Muscle layer of duodenum (tissue), 2 donors: Measurements from ENCODE around the gene CYP26B1.

Experiments used
- H3K27ac ChIP-seq: one replicate; pipeline ENCODE4 v1.7.0; 2013; ENCODE audit warnings: mild to moderate bottlenecking, low read length
- H3K27me3 ChIP-seq: one replicate; pipeline ENCODE4 v1.7.0; 2013; ENCODE audit warnings: low read depth, mild to moderate bottlenecking, control low read depth, low read length
- H3K36me3 ChIP-seq, 2 donors: one replicate each; pipeline ENCODE4 v1.7.0; 2013; ENCODE audit warnings: low read length in 2 of 2, control low read depth in 1 of 2, mild to moderate bottlenecking in 1 of 2; ENCODE audit not compliant: insufficient read depth in 2 of 2, control insufficient read depth in 1 of 2
- H3K4me1 ChIP-seq, 2 donors: one replicate each; pipeline ENCODE4 v1.7.0; 2013; ENCODE audit warnings: low read length in 2 of 2, mild to moderate bottlenecking in 2 of 2, control low read depth in 1 of 2, moderate library complexity in 1 of 2; ENCODE audit not compliant: insufficient read depth in 2 of 2, control insufficient read depth in 1 of 2
- H3K4me3 ChIP-seq, 2 donors: one replicate each; pipeline ENCODE4 v1.7.0; 2013; ENCODE audit warnings: low read length in 2 of 2, low read depth in 1 of 2, mild to moderate bottlenecking in 1 of 2
- H3K9me3 ChIP-seq, 2 donors: one replicate each; pipeline ENCODE4 v1.7.0; 2013; ENCODE audit warnings: low read length in 2 of 2, control low read depth in 1 of 2, mild to moderate bottlenecking in 1 of 2; ENCODE audit not compliant: control insufficient read depth in 1 of 2
- donor health status: healthy.

CYP26B1 gene

GRCh38 chr2:72147303-72147971 lies at the start of gene CYP26B1:
Gene CYP26B1, minus strand, starts transcription at chr2:72147862. Its CDS starts 28 bp downstream, at chr2:72147834.
- H3K4me1 ChIP-seq = peaks cover 0 to 67% of the 10 kb centered on the region in 2 donors

GRCh38 chr2:72193723-72194122 lies 46.1 kb upstream of the CYP26B1 start:
- no peaks in the 10 kb centered on the region for H3K9me3 ChIP-seq

More at GRCh38 chr2:72147303-72147971, at the start of gene CYP26B1:
- no peaks in the 10 kb centered on the region for H3K36me3 ChIP-seq
- peaks cover 20% of the 10 kb centered on the region for H3K27me3 ChIP-seq
- no peak within 1 kb of the TSS for H3K27ac ChIP-seq
- H3K4me3 ChIP-seq = peak within 1 kb of the TSS; percentile 52 to 75
- H3K9me3 ChIP-seq = no peaks in the 10 kb centered on the region

GRCh38 chr2:72191441-72191840 lies 43.8 kb upstream of the CYP26B1 start:
- Histone ChIP-seq H3K36me3 (peaks cover 0 to 5% of the 10 kb centered on the region in 2 donors), H3K27me3 (no peaks in the 10 kb centered on the region), H3K4me3 (no peak overlapping the region), H3K9me3 (no peaks in the 10 kb centered on the region), H3K27ac (no peak overlapping the region), H3K4me1 (no peaks in the 10 kb centered on the region)

More at GRCh38 chr2:72193723-72194122, 46.1 kb upstream of the CYP26B1 start:
- H3K4me3 ChIP-seq = no peak overlapping the region
- H3K27me3 ChIP-seq = no peaks in the 10 kb centered on the region
- no peaks in the 10 kb centered on the region for H3K36me3 ChIP-seq
- no peaks in the 10 kb centered on the region for H3K4me1 ChIP-seq
- no peak overlapping the region for H3K27ac ChIP-seq

- Histone ChIP-seq H3K27me3 (no peaks in the 10 kb centered on the region), H3K9me3 (no peaks in the 10 kb centered on the region), H3K27ac (no peak overlapping the region)
These were observed 37.5 kb upstream of the CYP26B1 start for GRCh38 chr2:72185206-72185605.

GRCh38 chr2:72183466-72183865 lies 35.8 kb upstream of the CYP26B1 start:
- no peaks in the 10 kb centered on the region for H3K4me1 ChIP-seq
- H3K27me3 ChIP-seq = no peaks in the 10 kb centered on the region
- no peak overlapping the region for H3K27ac ChIP-seq
- H3K36me3 ChIP-seq = peaks cover 4 to 20% of the 10 kb centered on the region in 2 donors
- H3K9me3 ChIP-seq = no peaks in the 10 kb centered on the region
- H3K4me3 ChIP-seq = no peak overlapping the region

More at GRCh38 chr2:72185206-72185605, 37.5 kb upstream of the CYP26B1 start:
- peaks cover 0 to 5% of the 10 kb centered on the region in 2 donors for H3K36me3 ChIP-seq
- no peak overlapping the region for H3K4me3 ChIP-seq
- no peaks in the 10 kb centered on the region for H3K4me1 ChIP-seq

- Histone ChIP-seq H3K27ac (no peak overlapping the region), H3K9me3 (no peaks in the 10 kb centered on the region), H3K4me3 (no peak overlapping the region)
These were observed 35.4 kb upstream of the CYP26B1 start for GRCh38 chr2:72183016-72183415.

GRCh38 chr2:72182547-72182946 lies 34.9 kb upstream of the CYP26B1 start:
- Histone ChIP-seq H3K27ac (no peak overlapping the region), H3K36me3 (peaks cover 8 to 26% of the 10 kb centered on the region in 2 donors), H3K4me1 (no peaks in the 10 kb centered on the region), H3K4me3 (no peak overlapping the region), H3K9me3 (no peaks in the 10 kb centered on the region), H3K27me3 (no peaks in the 10 kb centered on the region)

More at GRCh38 chr2:72183016-72183415, 35.4 kb upstream of the CYP26B1 start:
- no peaks in the 10 kb centered on the region for H3K4me1 ChIP-seq
- H3K27me3 ChIP-seq = no peaks in the 10 kb centered on the region
- H3K36me3 ChIP-seq = peaks cover 7 to 25% of the 10 kb centered on the region in 2 donors

- H3K4me1 ChIP-seq = no peaks in the 10 kb centered on the region
- H3K9me3 ChIP-seq = no peaks in the 10 kb centered on the region
- no peaks in the 10 kb centered on the region for H3K27me3 ChIP-seq
- peaks cover 10 to 33% of the 10 kb centered on the region in 2 donors for H3K36me3 ChIP-seq
- no peak overlapping the region for H3K4me3 ChIP-seq
- no peak overlapping the region for H3K27ac ChIP-seq
These were observed 34.0 kb upstream of the CYP26B1 start for GRCh38 chr2:72181616-72182015.

- no peaks in the 10 kb centered on the region for H3K4me1 ChIP-seq
These were observed 32.7 kb upstream of the CYP26B1 start for GRCh38 chr2:72180351-72180750.

GRCh38 chr2:72178551-72178950 lies 30.9 kb upstream of the CYP26B1 start:
- Histone ChIP-seq H3K27me3 (no peaks in the 10 kb centered on the region), H3K4me1 (no peaks in the 10 kb centered on the region), H3K27ac (no peak overlapping the region), H3K9me3 (no peaks in the 10 kb centered on the region), H3K4me3 (no peak overlapping the region), H3K36me3 (peaks cover 10 to 45% of the 10 kb centered on the region in 2 donors)

More at GRCh38 chr2:72180351-72180750, 32.7 kb upstream of the CYP26B1 start:
- no peaks in the 10 kb centered on the region for H3K9me3 ChIP-seq
- H3K27me3 ChIP-seq = no peaks in the 10 kb centered on the region
- no peak overlapping the region for H3K4me3 ChIP-seq
- no peak overlapping the region for H3K27ac ChIP-seq
- peaks cover 10 to 38% of the 10 kb centered on the region in 2 donors for H3K36me3 ChIP-seq

GRCh38 chr2:72176281-72176680 lies 28.6 kb upstream of the CYP26B1 start:
- Histone ChIP-seq H3K4me3 (no peak overlapping the region), H3K4me1 (no peaks in the 10 kb centered on the region), H3K36me3 (peaks cover 10 to 45% of the 10 kb centered on the region in 2 donors), H3K27me3 (no peaks in the 10 kb centered on the region), H3K9me3 (no peaks in the 10 kb centered on the region), H3K27ac (no peak overlapping the region)

GRCh38 chr2:72175636-72176035 lies 28.0 kb upstream of the CYP26B1 start:
- no peaks in the 10 kb centered on the region for H3K27me3 ChIP-seq

More at GRCh38 chr2:72175636-72176035, 28.0 kb upstream of the CYP26B1 start:
- H3K36me3 ChIP-seq = peaks cover 10 to 45% of the 10 kb centered on the region in 2 donors
- no peaks in the 10 kb centered on the region for H3K9me3 ChIP-seq
- no peaks in the 10 kb centered on the region for H3K4me1 ChIP-seq
- H3K27ac ChIP-seq = no peak overlapping the region
- H3K4me3 ChIP-seq = no peak overlapping the region
